CD4-positive, alpha-beta T cell treated with Interleukin-12 subunit alpha and Interleukin-12 subunit beta, for 1 hour (primary cell): ENCODE measurements around the gene KLHL8.

Source experiments
- DNase-seq: peaks from one replicate; pipeline ENCODE4 v3.0.0-alpha.2; 2020

Gene KLHL8

GRCh38 chr4:87118826-87119225, 101.6 kb downstream of the KLHL8 start:
- no peak for DNase-seq

DNA sequence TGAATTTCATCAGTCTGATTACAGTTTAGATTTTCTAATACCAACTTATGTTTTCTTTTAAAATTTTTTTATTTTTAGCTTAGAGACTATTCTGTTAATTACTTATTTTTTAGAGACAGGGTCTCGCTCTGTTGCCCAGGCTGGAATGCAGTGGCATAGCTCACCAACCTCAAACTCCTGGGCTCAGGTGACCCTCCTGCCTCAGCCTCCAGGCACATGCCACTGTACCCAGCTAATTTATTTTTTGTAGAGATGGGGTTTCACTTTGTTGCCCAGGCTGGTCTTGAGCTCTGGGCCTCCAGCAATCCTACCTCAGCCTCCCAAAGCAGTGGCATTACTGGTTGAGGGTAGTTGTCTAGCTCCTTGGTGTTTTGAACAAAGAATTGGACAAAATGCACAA, 102.0 kb downstream of the KLHL8 start:
- DNase-seq, result no peak

DNA sequence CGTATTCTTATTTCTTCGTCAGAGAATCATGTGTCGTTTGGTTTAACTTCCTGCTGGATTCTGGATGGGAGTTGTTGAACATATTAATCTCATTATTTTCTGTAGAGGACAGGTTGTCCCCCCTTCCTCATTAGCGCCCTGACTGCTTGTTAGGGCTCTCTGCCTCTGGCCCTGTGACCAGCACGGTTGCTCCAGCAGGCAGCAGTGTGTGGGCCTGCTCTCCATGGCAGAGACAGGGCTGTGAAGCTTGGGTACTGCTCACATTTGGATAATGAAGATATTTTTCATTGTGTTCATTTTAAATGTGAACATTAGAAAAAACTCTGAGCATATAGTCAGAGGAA, 102.7 kb downstream of the KLHL8 start:
- DNase-seq, result no peak

DNA sequence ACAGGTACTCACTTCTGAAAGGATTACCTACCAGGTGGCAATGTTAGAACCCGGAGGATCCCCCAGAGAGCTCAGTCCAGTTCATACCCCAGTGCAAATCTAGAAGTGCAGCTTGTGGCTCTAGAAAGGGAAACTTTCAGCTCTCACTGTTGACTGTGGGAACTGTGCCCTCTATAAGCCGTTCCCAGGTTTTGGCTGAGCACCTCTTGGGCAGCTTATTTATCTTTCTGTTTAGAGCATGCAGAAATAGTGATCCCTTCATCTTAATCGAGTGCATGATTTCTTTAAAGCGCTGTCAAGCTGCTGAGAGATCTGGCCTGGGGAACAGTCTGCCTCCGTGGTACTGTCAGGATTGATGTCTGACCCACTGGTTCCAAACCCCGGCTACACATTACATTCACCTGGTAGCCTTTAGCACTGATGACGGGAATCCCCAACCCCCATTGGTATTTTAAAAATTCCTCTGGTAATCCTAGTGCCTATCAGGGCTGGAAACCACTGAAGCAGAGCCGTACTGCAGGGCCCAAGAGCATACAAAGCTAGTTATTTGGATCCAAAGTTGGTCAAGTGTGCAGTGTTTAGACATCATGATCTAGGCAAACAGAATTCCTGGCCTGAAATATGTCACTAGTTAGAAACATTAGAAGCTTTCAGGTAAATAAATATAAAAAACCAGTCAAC, 103.2 kb downstream of the KLHL8 start:
- DNase-seq, result no peak

DNA sequence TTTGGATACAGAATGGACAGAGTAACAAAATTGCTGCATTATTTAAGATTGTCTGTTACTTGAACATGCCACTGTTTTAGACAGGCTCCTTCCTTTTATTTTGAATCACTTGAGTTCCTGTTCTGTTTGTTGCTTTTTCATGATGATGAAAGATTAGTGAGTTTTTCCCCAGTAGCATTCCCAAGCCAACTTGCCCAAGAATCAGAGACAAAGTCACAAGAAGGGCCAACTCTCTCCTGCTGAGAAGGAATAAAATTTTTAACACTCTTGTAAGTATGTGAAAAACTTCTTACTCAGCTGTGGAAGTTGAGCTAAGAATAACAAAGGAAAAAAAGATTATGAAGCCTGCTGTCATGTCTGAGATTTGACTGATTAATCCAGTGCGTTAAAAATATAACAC, 104.2 kb downstream of the KLHL8 start:
- DNase-seq, result no peak

GRCh38 chr4:87114245-87115062, 106.0 kb downstream of the KLHL8 start:
- no peak for DNase-seq

DNA sequence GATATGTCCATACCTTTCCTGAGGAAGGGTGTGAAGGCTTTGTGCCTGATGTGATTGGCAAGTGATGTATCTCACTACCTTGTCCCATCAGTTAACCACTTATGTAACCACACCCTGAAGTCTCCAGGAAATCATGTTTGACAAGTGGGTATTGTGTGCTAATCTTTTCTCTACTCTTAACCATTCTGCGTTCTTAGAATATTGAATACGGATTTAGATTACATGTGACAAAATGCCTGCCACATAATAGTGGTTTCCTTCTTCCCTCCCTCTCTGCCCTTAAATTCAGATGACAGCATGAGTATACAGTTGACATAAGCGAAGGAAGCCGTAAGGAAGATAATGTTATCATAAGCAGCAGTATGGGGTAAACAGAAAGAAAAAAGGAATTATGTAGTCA, 108.4 kb downstream of the KLHL8 start:
- DNase-seq, result no peak
